C4-2B (cell line): Measurements from ENCODE around the gene AGTRAP.
A peak's percentile ranks its signal among the peaks of the same experiment; 100 is the strongest.

Experiments used
- H3K27ac ChIP-seq: fragments of 450-650 bp; 2 replicates; pipeline ENCODE4 v1.5.1; 2017
- ZFX ChIP-seq: fragments of 450-650 bp; IDR thresholded peaks from 2 replicates; pipeline ENCODE4 v1.6.1; 2017
- TF ChIP-seq, protein P1 (sequence below): fragments of 450-650 bp; conservative IDR thresholded peaks from 2 replicates; pipeline ENCODE4 v1.5.1; 2017; ENCODE audit warnings: mild to moderate bottlenecking

Gene AGTRAP

GRCh38 chr1:11701981-11702803 is 33.7 kb upstream of the AGTRAP start:
- TF ChIP-seq, protein P1, sequence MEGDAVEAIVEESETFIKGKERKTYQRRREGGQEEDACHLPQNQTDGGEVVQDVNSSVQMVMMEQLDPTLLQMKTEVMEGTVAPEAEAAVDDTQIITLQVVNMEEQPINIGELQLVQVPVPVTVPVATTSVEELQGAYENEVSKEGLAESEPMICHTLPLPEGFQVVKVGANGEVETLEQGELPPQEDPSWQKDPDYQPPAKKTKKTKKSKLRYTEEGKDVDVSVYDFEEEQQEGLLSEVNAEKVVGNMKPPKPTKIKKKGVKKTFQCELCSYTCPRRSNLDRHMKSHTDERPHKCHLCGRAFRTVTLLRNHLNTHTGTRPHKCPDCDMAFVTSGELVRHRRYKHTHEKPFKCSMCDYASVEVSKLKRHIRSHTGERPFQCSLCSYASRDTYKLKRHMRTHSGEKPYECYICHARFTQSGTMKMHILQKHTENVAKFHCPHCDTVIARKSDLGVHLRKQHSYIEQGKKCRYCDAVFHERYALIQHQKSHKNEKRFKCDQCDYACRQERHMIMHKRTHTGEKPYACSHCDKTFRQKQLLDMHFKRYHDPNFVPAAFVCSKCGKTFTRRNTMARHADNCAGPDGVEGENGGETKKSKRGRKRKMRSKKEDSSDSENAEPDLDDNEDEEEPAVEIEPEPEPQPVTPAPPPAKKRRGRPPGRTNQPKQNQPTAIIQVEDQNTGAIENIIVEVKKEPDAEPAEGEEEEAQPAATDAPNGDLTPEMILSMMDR = no peak
- TF ChIP-seq ZFX = peak; percentile 23; the same call in 1 of the 2 replicates
- no peak overlapping the region; the same call in 1 of the 2 replicates for H3K27ac ChIP-seq

- no peak overlapping the region for H3K27ac ChIP-seq
- TF ChIP-seq, protein P1 = no peak
- TF ChIP-seq ZFX = no peak
These were observed 32.4 kb upstream of the AGTRAP start for GRCh38 chr1:11703357-11704193.

DNA sequence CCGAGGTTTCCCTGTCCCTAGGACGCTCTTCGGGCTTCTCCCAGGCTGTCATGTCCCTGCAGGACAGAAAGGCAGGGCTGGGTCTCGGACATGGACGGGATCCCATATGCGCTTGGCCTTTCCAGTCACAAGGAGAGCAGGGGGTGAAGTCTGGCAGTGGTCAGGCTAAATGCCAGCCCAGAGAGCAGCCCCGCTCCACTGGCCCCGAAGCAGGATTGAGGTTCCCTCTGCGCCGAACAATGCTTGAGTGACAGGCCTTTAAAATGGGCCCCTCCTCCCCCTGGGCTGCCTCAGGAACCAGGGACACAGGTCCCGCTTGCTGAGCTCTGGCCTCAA is 31.8 kb upstream of the AGTRAP start:
- no peak overlapping the region for H3K27ac ChIP-seq
- TF ChIP-seq, protein P1 = no peak
- TF ChIP-seq ZFX = no peak

DNA sequence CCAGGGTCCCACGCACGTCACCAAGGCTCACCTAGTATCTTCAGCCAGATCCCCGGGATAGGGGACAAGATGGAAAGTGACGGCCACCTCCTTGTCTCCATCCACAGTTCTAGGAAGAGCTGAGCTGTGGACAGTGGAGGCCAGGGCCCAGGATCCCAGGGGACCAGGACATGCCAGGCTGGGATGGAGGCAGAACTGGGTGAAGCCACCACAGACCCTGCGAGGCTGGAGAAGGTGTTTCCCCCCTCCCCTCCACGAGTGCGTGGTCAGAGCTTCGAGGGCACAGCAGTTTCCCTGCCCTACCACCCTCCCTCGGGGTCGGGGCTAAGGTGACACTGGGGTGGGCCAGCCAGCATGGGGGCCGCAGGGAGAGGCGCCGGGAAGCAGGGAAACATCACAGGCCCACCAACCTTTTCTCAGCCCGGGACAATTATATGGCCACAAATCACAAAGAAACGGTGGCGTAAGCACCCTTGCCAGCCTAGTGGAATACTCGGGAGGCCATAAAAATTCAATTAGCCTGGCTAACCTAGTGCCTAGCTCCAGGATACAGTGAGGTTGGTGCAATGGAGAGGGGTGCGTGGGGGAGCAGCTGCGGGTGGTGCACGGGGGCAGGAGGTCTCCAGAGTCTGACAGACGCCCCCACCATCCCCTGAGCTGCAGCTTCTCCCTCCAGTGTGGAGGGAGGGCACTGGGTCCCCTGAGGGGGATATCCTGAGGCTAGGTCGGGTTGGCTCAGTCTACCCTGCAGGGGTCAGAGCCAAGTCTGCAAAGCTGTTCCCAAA is 31.1 kb upstream of the AGTRAP start:
- H3K27ac ChIP-seq = no peak overlapping the region
- TF ChIP-seq ZFX = no peak
- TF ChIP-seq, protein P1 = no peak

DNA sequence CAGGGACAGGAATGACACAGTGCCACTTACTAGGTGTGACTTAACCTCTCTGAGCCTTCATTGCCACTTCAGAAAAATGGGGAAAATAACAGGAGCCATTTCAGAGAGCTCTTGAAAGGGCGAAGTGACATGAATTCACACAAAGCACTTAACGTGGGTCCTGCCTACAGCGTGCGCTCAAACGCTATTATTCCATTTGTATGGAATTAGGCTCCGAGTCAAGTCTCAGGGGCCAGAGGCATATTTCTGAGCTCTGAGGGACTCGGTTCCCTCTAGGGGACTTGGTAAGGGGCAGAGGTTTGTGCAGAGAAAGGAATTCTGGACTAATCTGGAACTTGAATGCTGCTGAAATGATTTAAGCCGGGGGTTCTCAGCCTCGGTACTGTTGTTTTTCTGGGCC is 30.3 kb upstream of the AGTRAP start:
- TF ChIP-seq ZFX = no peak
- no peak overlapping the region for H3K27ac ChIP-seq

- no peak for TF ChIP-seq ZFX
- TF ChIP-seq, protein P1 = no peak
- no peak overlapping the region for H3K27ac ChIP-seq
These were observed 29.6 kb upstream of the AGTRAP start for GRCh38 chr1:11706292-11706691.

GRCh38 chr1:11707621-11708276 is 28.2 kb upstream of the AGTRAP start:
- H3K27ac ChIP-seq = no peak overlapping the region
- no peak for TF ChIP-seq ZFX
- TF ChIP-seq, protein P1 = no peak
